Endodermal cell (in vitro differentiated cells): ENCODE data around the gene COMMD10. TPM values are rescaled to one million over a fixed set of nuclear protein-coding genes. Genes with fewer than 3 reads are reported as not detected.

ENCODE experiments used
- DNase-seq: peaks from one replicate; pipeline ENCODE4 v3.0.0-alpha.2; 2017
- H3K27ac ChIP-seq: 2 replicates; pipeline ENCODE4 v1.5.1; 2013; ENCODE audit warnings: mild to moderate bottlenecking, low read depth, low read length, moderate library complexity
- H3K27me3 ChIP-seq: 2 replicates; pipeline ENCODE4 v1.6.1; 2013; ENCODE audit warnings: mild to moderate bottlenecking, low read length, moderate library complexity; ENCODE audit not compliant: insufficient read depth, control insufficient read depth, poor library complexity, severe bottlenecking
- H3K36me3 ChIP-seq: 2 replicates; pipeline ENCODE4 v1.7.0; 2013; ENCODE audit warnings: mild to moderate bottlenecking, low read length, moderate library complexity; ENCODE audit not compliant: control insufficient read depth, insufficient read depth
- H3K4me1 ChIP-seq: one replicate; pipeline ENCODE4 v1.7.0; 2013; ENCODE audit warnings: low read length; ENCODE audit not compliant: control insufficient read depth, insufficient read depth
- H3K4me3 ChIP-seq: 2 replicates; pipeline ENCODE4 v1.5.1; 2013; ENCODE audit warnings: mild to moderate bottlenecking, low read length, moderate library complexity
- H3K9ac ChIP-seq: 2 replicates; pipeline ENCODE4 v1.6.1; 2013; ENCODE audit warnings: mild to moderate bottlenecking, low read length, moderate library complexity; ENCODE audit not compliant: poor library complexity, severe bottlenecking; ENCODE audit errors: extremely low read depth
- H3K9me3 ChIP-seq: 2 replicates; pipeline ENCODE4 v1.6.1; 2013; ENCODE audit warnings: mild to moderate bottlenecking, low read length, moderate library complexity; ENCODE audit not compliant: control insufficient read depth
- H3K27ac Mint-ChIP-seq: 2 replicates; pipeline ENCODE4 v1.8.0; 2020; ENCODE audit warnings: mixed read lengths
- H3K27me3 Mint-ChIP-seq: 2 replicates; pipeline ENCODE4 v1.8.0; 2021; ENCODE audit warnings: mild to moderate bottlenecking, mixed read lengths; ENCODE audit not compliant: insufficient read depth
- H3K36me3 Mint-ChIP-seq: 2 replicates; pipeline ENCODE4 v1.8.0; 2020; ENCODE audit warnings: low read depth, mixed read lengths
- H3K4me1 Mint-ChIP-seq: 2 replicates; pipeline ENCODE4 v1.8.0; 2020; ENCODE audit warnings: mixed read lengths
- H3K4me3 Mint-ChIP-seq: 2 replicates; pipeline ENCODE4 v1.8.0; 2020; ENCODE audit warnings: mild to moderate bottlenecking, moderate library complexity, mixed read lengths
- H3K9me3 Mint-ChIP-seq: 2 replicates; pipeline ENCODE4 v1.8.0; 2020; ENCODE audit warnings: mild to moderate bottlenecking, mixed read lengths
- CTCF ChIP-seq: fragments of 200-600 bp; sonication (generic); conservative IDR thresholded peaks from 2 replicates; pipeline ENCODE4 v1.5.0; 2021; ENCODE audit warnings: antibody characterized with exemption, mild to moderate bottlenecking
- WGBS, 2 experiments: methylation state at CpG; one replicate each; pipeline versions ENCODE4 v1.1.5 to v1.1.7; 2013; ENCODE audit warnings: missing lambda C conversion rate in 2 of 2, mixed read lengths in 1 of 2; ENCODE audit not compliant: insufficient coverage in 1 of 2, insufficient read length in 1 of 2; 5-methylcytosine and 5-hydroxymethylcytosine counted together
- total RNA-seq, 2 donors: library from RNA; stranded (reverse); fragmentation: NEBNext Ultra II Directional in 1 of 2; extraction: Animal tissue kit (Norgen Biotek cat#: 25700) in 1 of 2; gene quantifications; 2 replicates in 1 of 2; 3 replicates in 1 of 2; pipeline ENCODE4 v1.2.1, GENCODE V29; 2021

The COMMD10 gene
- total RNA-seq, 2 donors from 2014 or later: 25.3 to 29.8 TPM

GRCh38 chr5:116225281-116225922 lies 140.6 kb downstream of the COMMD10 start:
- Mint-ChIP-seq H3K9me3 (no peaks in the 10 kb centered on the region), H3K36me3 (peaks cover 2% of the 10 kb centered on the region), H3K4me1 (peaks cover 26% of the 10 kb centered on the region), H3K27me3 (no peaks in the 10 kb centered on the region), H3K4me3 (no peak overlapping the region), H3K27ac (peak overlapping the region; percentile 3)
- Histone ChIP-seq H3K27ac (no peak overlapping the region), H3K9me3 (no peaks in the 10 kb centered on the region), H3K36me3 (no peaks in the 10 kb centered on the region), H3K27me3 (no peaks in the 10 kb centered on the region), H3K9ac (no peak overlapping the region), H3K4me3 (no peak overlapping the region), H3K4me1 (peaks cover 2% of the 10 kb centered on the region)
- no peak for TF ChIP-seq CTCF
- no peak for DNase-seq

GRCh38 chr5:116229131-116229689 lies 144.4 kb downstream of the COMMD10 start:
- H3K27me3 Mint-ChIP-seq: no peaks in the 10 kb centered on the region
- no peak overlapping the region for H3K4me3 Mint-ChIP-seq
- no peak for DNase-seq
- H3K36me3 ChIP-seq: no peaks in the 10 kb centered on the region
- H3K27ac ChIP-seq: no peak overlapping the region
- peaks cover 2% of the 10 kb centered on the region for H3K36me3 Mint-ChIP-seq
- H3K9me3 Mint-ChIP-seq: no peaks in the 10 kb centered on the region
- H3K4me1 Mint-ChIP-seq: peaks cover 25% of the 10 kb centered on the region
- H3K27me3 ChIP-seq: no peaks in the 10 kb centered on the region
- H3K4me3 ChIP-seq: no peak overlapping the region
- 48 to 80% methylated on average over 2 to 3 of the region's 3 CpGs for WGBS, 2 experiments
- no peak overlapping the region for H3K9ac ChIP-seq
- no peak for TF ChIP-seq CTCF
- no peak overlapping the region for H3K27ac Mint-ChIP-seq
- H3K9me3 ChIP-seq: no peaks in the 10 kb centered on the region
- peaks cover 2% of the 10 kb centered on the region for H3K4me1 ChIP-seq

- H3K27ac Mint-ChIP-seq: no peak overlapping the region
- H3K36me3 Mint-ChIP-seq: no peaks in the 10 kb centered on the region
- Histone ChIP-seq H3K4me1 (peaks cover 2% of the 10 kb centered on the region), H3K27ac (no peak overlapping the region), H3K9me3 (no peaks in the 10 kb centered on the region), H3K36me3 (no peaks in the 10 kb centered on the region), H3K9ac (no peak overlapping the region), H3K27me3 (no peaks in the 10 kb centered on the region), H3K4me3 (no peak overlapping the region)
- WGBS, 2 experiments: 98% methylated on average over 2 of the region's 2 CpGs; no CpG with 5 or more reads in 1 of the 2 experiments
- no peaks in the 10 kb centered on the region for H3K9me3 Mint-ChIP-seq
- H3K27me3 Mint-ChIP-seq: no peaks in the 10 kb centered on the region
- no peak for DNase-seq
- H3K4me1 Mint-ChIP-seq: peaks cover 23% of the 10 kb centered on the region
- no peak overlapping the region for H3K4me3 Mint-ChIP-seq
- TF ChIP-seq CTCF: no peak
Observed at GRCh38 chr5:116231288-116231687, 146.5 kb downstream of the COMMD10 start.
